DMS79 treated with DMSO at 0.1 percent for 48 hours (cell line): ENCODE measurements around the gene PARD3B.

Source experiments
- DNase-seq: peaks from one replicate; lab custom pipeline; 2025; lab: John Stamatoyannopoulos, UW

The PARD3B gene

GRCh38 chr2:204544961-204545860 lies at the start of gene PARD3B:
PARD3B (plus strand) TSS chr2:204545475; CDS start chr2:204546000, 525 bp downstream.
- peak; percentile 73 for DNase-seq

GRCh38 chr2:204496779-204497178 lies 48.5 kb upstream of the PARD3B start:
- DNase-seq = no peak

GRCh38 chr2:204497855-204498254 lies 47.4 kb upstream of the PARD3B start:
- no peak for DNase-seq

- no peak for DNase-seq
Observed at GRCh38 chr2:204498291-204498690, 47.0 kb upstream of the PARD3B start.

- no peak for DNase-seq
Observed at GRCh38 chr2:204503869-204504268, 41.4 kb upstream of the PARD3B start.

- no peak for DNase-seq
Observed at GRCh38 chr2:204504594-204504993, 40.7 kb upstream of the PARD3B start.

GRCh38 chr2:204505488-204505887 lies 39.8 kb upstream of the PARD3B start:
- DNase-seq = no peak

GRCh38 chr2:204505946-204506345 lies 39.3 kb upstream of the PARD3B start:
- no peak for DNase-seq

- DNase-seq = no peak
Observed at GRCh38 chr2:204507636-204508035, 37.6 kb upstream of the PARD3B start.

- DNase-seq = no peak
Observed at GRCh38 chr2:204510709-204511420, 34.4 kb upstream of the PARD3B start.

GRCh38 chr2:204514439-204514838 lies 30.8 kb upstream of the PARD3B start:
- no peak for DNase-seq

- DNase-seq = no peak
Observed at GRCh38 chr2:204515416-204515815, 29.9 kb upstream of the PARD3B start.

- no peak for DNase-seq
Observed at GRCh38 chr2:204517154-204517553, 28.1 kb upstream of the PARD3B start.

GRCh38 chr2:204529795-204530463 lies 15.3 kb upstream of the PARD3B start:
- no peak for DNase-seq

GRCh38 chr2:204530464-204530805 lies 14.8 kb upstream of the PARD3B start:
- no peak for DNase-seq

GRCh38 chr2:204533629-204534370 lies 11.5 kb upstream of the PARD3B start:
- DNase-seq = no peak

- DNase-seq = no peak
Observed at GRCh38 chr2:204535356-204535755, 9.9 kb upstream of the PARD3B start.

GRCh38 chr2:204535764-204536163 lies 9.5 kb upstream of the PARD3B start:
- DNase-seq = no peak

- DNase-seq = peak; percentile 80
Observed at GRCh38 chr2:204538182-204539018, 6.9 kb upstream of the PARD3B start.

- DNase-seq = no peak
Observed at GRCh38 chr2:204539019-204539385, 6.3 kb upstream of the PARD3B start.

GRCh38 chr2:204541637-204542036 lies 3.6 kb upstream of the PARD3B start:
- DNase-seq = no peak
